ENCODE measurements around the gene TNFRSF19.

The TNFRSF19 gene

DNA sequence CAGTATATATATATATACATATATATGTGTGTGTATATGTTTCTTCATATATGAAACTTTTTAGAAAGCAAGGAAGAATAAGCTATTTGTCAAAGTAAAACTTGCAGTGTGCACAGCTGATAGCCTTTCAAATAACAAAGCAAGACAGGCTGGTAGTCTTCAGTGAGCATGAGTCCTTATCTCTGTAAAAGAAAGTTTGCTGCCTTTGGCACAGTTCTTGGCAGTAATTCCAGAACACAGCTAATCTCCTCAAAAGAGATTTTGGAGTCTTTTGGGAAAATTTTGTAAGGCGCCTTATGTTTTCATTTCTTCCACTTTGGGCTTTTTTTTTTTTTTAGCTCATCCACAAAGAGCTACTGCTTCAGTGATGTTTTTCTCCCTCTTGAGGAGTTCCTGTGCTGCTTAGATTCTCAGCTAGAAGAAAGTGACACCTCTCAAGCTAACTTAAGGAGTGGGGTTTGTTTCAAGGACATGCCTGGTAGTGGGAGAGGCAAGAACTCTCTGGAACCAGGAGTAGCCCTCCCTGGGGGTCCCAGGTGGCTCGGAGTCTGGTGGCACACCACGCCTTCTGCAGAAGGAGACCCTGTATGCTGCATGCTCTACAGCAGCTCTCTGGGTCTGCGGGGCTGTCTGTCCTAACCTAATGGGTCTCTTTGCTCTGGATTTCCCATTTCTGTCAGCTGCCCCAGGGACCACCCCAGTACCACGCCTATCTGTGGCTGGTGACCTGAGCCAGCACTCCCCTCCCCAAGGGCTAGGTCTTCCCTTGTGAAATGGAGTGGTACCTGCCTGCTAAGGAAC, 58.8 kb downstream of the TNFRSF19 start:
- DNase-seq (ENCODE audit: low read depth) = no peak

DNA sequence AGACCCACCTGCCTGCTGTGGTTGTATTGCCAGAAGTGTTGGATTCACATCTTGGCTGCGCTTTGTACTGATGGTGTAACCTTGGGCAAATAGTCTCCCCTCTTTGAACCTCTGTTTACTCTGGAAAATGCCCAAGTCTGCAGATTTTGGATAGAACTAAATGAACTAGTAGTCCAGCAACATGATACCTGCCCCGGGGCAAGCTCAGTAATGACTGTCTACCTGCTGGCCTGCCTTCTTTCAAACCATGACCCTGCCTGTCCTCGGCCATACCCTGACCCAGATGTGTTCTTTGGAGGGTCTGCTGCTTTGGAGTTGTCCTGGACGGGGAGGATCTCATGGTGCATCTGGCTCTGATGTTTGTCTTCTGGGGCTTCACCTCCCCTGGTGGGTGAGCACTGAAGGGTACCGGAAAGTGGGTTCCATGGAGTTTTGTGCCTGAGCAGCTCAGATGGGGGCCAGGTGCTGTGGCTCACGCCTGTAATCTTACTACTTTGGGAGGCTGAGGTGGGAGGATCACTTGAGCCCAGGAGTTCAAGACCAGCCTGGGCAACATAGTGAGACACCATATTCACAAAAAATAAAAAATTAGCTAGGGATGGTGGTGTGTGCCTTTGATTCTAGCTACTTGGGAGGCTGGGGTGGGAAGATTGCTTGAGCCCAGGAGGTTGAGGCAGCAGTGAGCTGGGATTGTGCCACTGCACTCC, 59.5 kb downstream of the TNFRSF19 start:
- no peak for DNase-seq (ENCODE audit: low read depth)

DNA sequence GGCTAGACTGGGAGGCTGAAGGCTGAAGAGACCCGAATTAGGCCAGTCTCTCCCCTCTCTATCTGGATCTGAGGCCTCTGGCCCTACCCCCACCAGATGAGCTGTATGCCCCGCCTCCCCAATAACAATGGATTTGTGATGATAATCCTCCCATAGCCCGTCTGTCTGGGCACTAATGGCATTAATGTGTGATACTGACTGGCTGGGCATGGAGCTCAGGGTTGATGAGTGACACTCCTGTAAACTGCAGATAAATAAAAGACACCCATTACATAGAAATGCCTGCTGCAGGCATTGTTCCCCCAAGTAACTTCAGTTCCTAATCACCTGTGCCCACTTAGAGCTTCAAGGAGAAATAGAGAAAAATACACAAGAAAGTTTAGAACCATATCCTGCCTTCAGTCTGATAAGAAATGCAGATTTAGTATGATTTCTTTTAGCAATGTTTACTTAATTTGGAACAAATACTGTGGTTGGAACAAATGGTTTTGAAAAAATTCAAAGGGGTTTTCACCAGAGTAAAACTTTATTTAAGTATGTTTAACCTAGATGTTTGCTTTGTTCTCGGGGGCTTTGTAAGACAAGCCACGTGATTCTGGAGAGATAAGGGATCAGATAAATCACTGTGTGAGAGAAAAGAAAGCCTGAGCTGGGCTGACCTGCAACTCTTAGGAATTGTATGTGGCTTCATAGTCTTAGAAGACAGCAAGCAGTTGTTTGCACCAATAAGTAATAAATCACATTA, 60.3 kb downstream of the TNFRSF19 start:
- no peak for DNase-seq (ENCODE audit: low read depth)

DNA sequence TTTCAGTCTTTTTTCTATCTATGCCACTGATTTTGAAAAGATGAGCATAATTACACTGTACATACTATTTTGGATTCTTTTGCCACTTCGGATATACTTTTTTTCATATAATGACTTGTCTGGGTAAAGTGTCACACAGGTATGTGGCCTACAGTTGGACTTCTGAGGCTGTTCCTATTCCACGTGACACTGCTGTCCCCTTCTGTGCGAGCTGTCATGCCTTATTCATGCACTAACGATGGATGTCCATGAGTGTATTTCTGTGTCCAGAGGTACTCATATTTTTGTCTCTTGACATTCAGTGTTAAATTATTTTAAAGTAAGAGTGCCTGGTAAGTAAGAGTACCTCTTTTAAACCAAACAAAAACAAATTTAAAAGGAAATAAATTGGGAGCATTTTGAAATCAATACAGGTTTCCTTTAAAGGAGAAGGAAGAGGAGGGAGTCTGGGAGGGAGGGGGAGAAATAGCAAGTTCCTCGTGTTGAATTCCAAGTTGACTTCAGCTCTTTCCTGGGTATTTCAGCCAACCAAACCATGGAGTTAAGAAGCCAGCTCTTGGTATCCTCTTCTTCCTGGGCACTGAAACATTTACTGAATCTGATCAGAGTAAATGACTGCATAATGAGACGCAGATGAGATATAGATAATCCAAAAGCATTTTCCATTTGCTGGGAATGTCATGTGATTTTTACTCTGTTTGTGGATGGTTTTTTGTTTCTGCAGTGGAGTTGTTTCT, 61.3 kb downstream of the TNFRSF19 start:
- DNase-seq (ENCODE audit: low read depth) = no peak

DNA sequence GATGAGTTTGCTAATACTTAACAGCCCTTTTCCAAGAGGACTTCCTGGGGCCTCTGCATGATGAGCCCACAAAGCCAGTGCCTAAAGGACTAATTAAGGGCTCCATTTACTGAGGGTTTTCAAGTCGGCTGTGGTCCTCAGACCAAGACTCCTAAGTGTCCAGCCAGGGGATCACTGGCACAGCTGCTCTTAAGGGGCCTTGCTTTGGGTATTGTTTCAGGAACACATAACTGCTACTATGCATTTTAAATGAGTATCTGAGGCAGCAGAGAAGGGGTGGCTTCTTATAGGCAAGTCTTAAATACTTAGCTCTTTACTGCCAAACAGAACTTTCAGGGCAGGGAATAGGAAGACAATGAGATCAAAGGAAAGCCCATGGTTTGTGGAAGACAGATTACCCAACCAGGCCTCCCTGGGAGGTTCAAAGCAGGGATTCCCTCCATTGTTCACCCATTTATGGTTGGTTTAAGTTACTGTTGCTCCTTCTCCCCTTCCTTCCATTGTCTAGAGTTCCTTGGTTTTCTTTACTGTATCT, 61.9 kb downstream of the TNFRSF19 start:
- no peak for DNase-seq (ENCODE audit: low read depth)

DNA sequence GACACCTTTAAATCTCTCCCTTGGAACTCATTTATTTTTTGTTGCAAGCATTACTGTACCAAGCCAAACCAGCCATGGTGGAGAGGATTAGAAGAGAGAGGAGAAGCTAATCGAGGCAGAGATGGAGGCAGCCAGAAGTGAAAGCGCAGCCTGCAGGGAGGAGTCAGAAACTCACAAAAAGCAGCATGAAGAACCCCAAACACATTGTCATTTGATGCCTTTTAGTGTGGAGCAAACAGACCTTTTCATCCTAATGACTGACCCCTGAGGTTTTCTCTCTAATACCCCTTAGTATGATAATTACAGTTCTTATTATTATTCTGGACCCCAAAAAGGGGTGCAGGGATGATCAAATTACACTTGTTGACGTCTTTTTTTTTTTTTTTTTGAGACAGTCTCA, 62.5 kb downstream of the TNFRSF19 start:
- no peak for DNase-seq (ENCODE audit: low read depth)

DNA sequence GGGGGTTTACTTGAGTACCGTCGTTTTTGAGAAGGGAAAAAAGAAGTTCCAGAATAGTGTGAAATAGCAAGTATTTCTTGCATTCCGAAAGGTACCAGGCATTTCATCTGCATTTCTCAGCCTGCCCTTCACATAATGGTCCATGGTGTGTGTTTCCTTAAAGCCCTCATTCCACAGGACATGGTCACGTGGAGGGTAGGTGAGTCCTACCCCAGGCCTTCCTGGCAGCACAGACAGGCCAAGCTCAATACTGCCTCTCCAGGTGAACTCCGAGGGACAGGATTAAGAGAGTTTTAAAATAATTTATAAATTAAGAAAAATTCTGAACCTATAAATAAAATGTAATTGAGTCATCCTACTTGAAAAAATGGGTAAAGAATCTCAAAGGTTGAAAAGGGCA, 64.7 kb downstream of the TNFRSF19 start:
- no peak for DNase-seq (ENCODE audit: low read depth)

DNA sequence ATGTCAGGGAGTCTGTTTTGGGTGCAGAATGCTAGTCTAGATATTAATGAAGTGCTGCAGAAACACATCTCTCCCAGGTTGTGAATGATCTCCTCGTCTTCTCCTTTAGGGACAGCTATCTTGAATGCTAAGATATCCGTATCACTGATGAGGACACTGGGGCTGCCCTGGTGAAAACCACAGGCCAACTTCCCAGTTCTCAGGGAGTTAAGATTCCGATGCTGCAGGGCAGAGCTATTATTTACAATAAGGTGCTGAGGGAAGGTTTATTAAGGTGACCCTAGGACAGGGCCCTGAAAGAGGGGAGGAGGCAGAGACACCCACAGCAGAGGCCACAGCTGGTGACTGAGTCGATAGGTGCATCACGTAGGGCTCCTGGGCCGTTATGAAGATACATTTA, 66.1 kb downstream of the TNFRSF19 start:
- no peak for DNase-seq (ENCODE audit: low read depth)

DNA sequence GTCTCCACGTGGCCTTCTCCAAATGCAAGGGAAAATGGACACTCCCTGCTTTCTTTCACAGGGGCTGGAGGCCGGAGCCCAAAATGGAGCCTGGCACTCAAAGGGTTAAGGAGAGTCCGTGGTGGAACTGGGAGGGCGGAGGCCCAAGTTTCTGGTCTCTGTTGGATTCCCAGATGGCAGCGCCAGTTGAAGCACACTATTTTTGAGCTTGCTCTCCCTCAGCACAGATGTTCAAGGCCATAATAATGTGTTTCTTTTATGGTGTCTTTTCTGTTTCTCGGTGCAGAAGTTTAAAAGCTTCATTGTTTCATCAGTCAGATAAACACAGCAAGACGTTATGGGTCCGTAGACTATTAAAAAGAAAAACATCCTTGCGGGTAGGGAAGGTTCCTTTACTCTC, 67.6 kb downstream of the TNFRSF19 start:
- DNase-seq (ENCODE audit: low read depth) = no peak

DNA sequence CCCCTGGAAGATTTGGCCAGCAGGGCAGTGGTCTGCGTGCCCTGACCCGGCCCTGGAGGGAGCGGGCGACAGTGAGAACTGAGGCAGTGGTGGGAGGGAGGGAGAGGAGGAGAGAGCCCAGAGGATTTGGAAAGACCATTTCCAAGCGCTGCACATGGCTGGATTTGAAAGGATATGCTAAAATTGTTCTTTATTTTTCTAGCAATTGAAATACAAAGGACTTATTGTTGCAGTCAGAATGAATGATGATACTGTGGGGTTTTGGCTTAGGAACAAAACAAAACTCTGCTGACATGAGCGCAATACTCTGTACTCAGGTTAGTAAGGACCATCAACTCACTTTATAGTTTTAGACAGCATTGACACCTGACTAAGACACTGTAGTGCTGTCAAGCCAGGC, 69.5 kb downstream of the TNFRSF19 start:
- no peak for DNase-seq (ENCODE audit: low read depth)

DNA sequence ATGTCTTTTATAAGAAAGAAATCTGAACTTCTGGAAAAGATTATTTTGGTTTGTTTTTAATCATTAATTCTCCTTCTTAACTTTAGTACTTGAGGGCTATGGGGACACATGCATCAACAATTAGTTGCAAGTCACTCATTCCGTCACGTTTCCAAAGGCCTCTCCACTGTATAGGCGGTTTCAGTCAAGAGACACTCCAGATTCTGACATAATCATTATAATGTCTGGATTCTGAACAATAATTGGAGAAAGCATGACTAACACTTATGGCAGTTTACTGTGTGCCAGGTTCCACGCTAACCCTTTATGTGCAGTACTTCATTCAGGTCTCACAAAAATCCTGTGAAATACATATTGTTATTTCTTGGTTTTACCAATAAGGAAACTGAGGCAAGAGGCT, 71.9 kb downstream of the TNFRSF19 start:
- DNase-seq (ENCODE audit: low read depth) = no peak

DNA sequence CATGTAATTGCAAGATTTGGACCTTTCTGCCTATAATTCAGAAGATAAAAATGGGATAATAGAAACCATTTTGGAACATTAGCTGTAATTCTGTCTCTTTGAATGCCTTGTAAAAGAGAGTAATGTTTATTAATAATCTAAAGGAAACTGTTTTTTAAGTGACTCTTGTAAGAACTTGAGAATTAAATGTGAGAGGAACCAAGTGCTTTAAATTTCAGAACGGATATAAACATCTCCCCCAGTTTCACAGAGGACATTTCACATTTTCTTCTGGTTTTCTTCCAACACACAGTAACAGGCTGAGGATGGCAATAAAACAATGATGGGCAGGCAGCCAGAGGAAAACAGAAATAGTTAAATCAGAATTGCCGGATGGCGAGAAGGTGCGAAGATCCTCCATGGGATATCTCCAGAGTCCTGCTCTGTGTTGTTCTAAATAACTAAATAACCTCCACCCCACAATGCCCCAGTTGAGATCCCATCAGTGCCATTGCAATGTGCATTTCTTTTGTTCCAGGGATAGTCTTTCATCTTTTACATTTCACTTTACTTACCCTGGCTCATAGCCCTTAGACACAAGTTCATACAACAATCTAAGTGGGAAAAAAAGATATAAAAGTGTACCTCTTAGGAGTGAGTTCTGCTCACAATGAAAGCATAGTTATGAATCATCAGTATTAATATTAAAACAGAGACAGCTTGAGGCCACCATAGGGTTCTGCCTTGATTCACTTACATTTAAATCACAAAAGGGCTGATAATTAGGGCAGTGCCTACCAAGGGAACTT, 73.3 kb downstream of the TNFRSF19 start:
- no peak for DNase-seq (ENCODE audit: low read depth)

DNA sequence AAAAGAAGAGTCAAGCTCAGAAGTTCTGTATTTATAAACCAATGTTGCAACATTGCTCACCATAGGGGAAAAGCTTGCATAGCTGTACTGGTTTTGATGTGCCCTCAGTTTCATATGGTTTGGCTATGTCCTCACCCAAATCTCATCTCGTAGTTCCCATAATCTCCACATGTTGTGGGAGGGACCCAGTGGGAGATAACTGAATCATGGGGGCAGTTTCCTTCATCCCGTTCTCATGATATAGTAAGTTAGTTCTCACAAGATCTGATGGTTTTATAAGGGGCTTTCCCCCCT, 73.9 kb downstream of the TNFRSF19 start:
- no peak for DNase-seq (ENCODE audit: low read depth)

DNA sequence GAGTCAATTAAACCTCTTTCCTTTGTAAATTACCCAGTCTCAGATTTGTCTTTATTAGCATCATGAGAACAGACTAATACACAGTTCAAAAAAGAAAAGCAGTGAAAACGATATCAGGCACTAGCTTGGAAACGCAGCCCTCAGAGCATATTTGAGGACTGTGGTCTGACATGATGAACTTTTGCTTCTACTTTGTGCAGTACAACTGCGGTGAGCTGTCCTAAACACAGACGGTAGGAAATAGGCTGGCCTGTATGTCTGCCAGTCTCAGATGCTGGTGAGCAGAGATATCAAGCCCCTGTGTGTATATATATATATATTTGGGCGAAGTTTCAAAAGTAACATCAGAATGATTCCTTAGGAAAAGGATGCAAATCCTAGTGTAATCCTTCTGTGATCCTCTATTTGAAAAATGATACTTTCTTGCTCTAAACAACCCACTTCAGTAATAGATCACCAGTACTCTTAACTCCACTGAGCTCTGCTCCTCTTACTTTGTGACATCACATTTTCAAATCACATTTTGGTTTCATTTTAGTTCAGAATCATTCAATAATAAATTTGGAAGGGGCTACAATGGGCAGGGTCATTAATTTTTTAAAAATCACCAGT, 74.4 kb downstream of the TNFRSF19 start:
- no peak for DNase-seq (ENCODE audit: low read depth)

DNA sequence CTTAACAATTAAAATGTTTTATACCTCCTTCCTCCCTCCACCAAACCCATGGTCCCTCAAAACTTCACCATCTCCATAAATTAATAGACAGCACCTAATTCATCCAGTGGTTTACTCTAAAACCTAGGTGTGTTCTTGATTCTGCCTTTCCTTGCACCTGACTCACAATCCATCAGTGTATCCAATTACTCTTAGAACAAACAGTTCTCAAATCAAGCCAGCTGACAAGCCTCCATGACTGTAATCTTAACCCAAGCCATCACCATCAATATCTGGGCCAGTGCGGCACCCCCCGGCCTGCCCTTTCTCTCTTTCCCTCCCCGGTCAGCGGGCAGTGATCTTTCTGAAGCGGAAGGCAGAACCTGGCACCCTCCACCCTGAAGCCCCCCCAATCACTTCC, 75.6 kb downstream of the TNFRSF19 start:
- no peak for DNase-seq (ENCODE audit: low read depth)

DNA sequence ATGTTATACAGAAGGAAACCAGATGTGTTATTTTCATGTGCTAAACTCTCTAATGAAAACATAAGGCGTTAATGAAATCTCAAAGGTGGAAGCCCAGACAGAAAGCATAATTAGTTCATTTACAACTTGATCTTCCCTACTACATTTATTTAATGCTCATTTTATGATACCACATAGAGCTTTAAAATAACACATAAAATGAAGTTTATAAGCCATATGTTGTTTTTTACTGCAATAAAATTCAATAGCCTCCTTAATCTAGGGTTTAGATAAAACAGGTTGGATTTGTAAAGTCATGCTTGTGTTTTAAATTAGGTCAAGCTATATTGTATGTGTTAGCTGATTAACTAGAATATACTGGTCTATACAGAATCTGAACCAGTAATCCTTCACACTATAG, 81.2 kb downstream of the TNFRSF19 start:
- DNase-seq (ENCODE audit: low read depth) = no peak

DNA sequence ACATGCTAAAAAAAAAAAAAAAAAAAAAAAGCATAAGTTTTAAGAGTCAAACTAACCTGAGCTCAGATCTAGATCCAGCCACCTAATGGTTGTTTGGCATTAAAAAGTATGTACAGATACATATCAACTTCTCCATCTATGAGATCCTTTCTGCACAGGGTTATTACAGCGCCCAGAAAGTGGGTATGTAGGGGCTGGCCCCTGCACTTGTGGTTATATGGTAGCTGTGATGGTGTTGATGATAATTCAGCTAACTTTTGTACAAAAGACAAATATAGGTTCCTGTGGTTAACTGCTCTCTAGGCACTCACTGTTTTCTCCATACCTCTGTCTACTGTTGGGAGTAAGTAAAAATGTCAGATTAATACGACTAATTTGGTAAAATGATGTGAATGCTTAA, 81.7 kb downstream of the TNFRSF19 start:
- no peak for DNase-seq (ENCODE audit: low read depth)

DNA sequence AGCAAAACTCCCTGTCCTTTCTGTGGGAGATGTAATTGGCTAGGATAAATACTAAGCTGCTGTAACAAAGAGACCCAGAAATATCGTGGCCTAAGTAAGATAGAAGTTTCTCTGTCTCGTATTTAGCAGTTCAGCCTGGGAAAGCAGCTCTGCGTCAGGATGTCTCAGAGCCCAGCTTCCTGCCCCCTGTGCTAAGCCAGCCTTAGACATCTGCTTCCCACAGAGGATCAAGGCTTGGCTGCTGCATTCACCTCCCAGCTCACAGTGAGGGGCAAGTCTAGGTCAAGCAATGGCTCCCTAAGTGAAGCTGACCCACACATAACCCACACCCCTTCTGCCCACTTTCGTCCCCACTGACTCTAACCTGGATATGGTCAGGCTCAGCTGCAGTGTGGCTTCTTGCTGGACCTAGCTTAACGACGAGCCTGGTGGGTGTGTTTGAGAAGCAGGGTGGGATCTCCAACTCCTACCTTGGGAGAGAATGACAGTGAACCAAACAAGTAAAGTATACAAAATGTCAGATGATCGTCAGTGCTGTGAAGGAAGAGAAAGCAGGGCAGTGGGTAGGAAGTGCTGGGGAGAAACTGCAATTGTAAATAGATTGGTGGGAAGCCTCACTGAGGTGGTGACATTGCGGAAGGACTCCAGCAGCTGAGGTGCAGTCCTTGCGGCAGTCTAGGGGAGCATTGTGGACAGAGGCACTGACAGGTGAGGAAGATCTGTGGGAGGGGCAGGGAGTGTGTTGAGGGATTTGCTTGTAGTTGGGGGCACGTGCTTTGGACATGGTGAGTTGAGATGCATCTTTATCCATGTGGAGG, 82.9 kb downstream of the TNFRSF19 start:
- no peak for DNase-seq (ENCODE audit: low read depth)

DNA sequence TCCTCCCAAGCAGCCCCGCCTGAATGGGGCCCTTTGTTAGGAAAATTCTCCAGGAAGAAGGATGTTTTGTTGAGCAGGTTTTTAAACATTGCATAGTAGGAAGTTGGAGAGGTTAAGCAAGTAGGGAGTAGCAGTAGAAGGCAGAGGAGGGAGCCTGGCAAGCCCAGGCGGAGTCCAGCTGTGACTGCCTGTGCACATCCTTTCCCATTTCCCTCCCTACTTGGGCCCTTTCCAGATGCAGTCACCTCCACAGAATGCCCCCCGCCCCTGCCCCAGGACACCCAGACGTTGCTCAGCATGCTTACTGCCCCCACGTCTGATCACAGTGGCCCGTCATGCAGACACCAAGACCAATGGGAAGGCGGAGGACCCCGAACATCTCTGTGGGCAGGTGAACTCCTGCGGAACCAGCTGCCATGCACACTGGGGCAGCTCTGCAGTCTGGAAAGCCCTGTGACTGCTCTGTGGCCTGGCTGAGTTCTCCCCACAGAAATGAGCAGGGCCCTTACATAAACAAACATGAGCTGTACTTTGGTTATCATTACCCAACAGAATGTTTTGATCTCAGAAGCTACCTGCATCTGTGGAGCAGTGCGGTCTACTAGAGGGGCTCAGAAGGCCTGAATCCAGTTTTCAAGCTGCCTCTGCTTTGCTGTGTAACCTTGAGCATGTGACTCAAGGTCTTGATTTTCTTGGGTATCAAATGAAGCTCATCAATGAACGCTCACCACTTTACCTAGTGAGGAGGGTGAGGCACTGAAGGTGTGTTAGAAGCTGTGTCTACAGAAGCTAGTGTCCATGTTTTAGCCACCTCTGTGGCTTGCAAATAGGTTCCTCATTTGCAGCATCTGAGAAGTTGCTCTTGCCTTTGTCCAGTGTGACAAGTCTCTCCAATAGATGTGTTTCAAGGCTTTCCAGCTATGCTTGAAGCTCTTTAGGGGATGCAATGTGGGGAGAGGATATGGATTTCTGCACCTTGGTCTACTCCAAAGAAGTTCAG, 84.2 kb downstream of the TNFRSF19 start:
- no peak for DNase-seq (ENCODE audit: low read depth)
